ENCODE measurements around the gene DNMBP.

DNMBP gene

DNA sequence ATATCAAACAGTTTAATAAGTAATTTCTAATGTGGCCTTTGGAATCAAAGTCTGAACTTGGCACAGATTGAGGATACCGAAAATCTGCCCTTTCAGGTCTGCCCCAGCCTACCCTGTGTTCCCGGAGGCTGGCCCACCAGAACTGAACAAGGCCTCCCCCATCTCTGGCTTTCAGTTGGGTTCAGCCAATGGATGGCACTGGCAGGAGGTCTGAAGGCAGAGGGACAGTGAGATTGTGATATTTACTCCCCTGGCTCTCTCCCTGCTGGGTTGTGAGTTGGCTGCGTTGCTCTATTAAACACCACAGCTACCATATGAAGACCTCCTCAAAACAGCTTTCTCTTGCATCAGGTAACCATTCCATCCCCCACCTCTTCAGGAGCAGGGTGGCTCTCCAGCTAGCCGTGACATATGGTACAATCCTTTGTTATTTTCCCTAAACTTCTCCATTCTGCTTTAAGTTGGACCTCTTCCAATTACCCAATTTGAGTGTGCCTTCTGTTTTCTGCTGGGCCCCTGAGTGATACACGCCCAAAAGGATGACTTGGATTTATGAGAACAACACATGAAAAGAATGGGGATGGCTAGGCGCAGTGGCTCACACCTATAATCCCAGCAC is 28.1 kb downstream of the DNMBP start:
- no peaks in the 10 kb centered on the region for H3K9me3 ChIP-seq (ENCODE audit: control insufficient read depth, low read length)
- H4K91ac ChIP-seq (ENCODE audit: low read length), result peak overlapping the region; percentile 15
- H4K8ac ChIP-seq (ENCODE audit: low read length), result peak overlapping the region; percentile 5
- peak overlapping the region in 1 of 2 experiments; percentile 27 for H3K4me3 ChIP-seq (ENCODE audit: insufficient read depth in 1 of 2, low read depth in 1 of 2, low read length in 2 of 2)
- no peak overlapping the region for H2AFZ ChIP-seq (ENCODE audit: low read depth, low read length)
- peaks cover 0 to 9% of the 10 kb centered on the region in 2 experiments for H3K36me3 ChIP-seq (ENCODE audit: control insufficient read depth in 1 of 2, insufficient read depth in 2 of 2, low read depth in 1 of 2, low read length in 2 of 2)
- no peaks in the 10 kb centered on the region for H3K27me3 ChIP-seq (ENCODE audit: control insufficient read depth in 1 of 2, insufficient read depth in 1 of 2, low read length in 2 of 2)
- no peak for DNase-seq
- peak overlapping the region in 1 of 2 experiments; percentile 28 for H3K14ac ChIP-seq (ENCODE audit: low read length in 2 of 2)
- H2AK5ac ChIP-seq (ENCODE audit: low read length, severe bottlenecking), result peak overlapping the region; percentile 16
- WGBS, result 86% methylated on average over 6 of the region's 6 CpGs
- no peak overlapping the region for H2BK15ac ChIP-seq (ENCODE audit: low read depth, poor library complexity, severe bottlenecking)
- peak overlapping the region; percentile 6 to 92 for H3K18ac ChIP-seq (ENCODE audit: low read depth in 1 of 2, low read length in 2 of 2)
- H3K27ac ChIP-seq (ENCODE audit: low read length, poor library complexity, severe bottlenecking), result no peak overlapping the region
- H2BK120ac ChIP-seq (ENCODE audit: low read depth, low read length), result no peak overlapping the region
- H3K79me1 ChIP-seq (replicated peaks; ENCODE audit: low read length, poor library complexity, severe bottlenecking), result peaks cover 2% of the 10 kb centered on the region
- peaks cover 24% of the 10 kb centered on the region for H3K4me1 ChIP-seq (ENCODE audit: control insufficient read depth, insufficient read depth, low read depth, low read length)
- no peak overlapping the region for H3K4me2 ChIP-seq (ENCODE audit: low read length, poor library complexity, severe bottlenecking)
- H3K4ac ChIP-seq (ENCODE audit: low read depth in 1 of 2, low read length in 2 of 2), result peak overlapping the region; percentile 79 to 80
- H2BK5ac ChIP-seq (ENCODE audit: low read depth, low read length, poor library complexity, severe bottlenecking), result no peak overlapping the region
- H3K9ac ChIP-seq (ENCODE audit: low read length), result peak overlapping the region; percentile 46
- peak overlapping the region; percentile 59 to 77 for H2BK12ac ChIP-seq (ENCODE audit: low read length in 2 of 2)
- H3K23ac ChIP-seq (ENCODE audit: low read length in 2 of 2), result no peak overlapping the region

DNA sequence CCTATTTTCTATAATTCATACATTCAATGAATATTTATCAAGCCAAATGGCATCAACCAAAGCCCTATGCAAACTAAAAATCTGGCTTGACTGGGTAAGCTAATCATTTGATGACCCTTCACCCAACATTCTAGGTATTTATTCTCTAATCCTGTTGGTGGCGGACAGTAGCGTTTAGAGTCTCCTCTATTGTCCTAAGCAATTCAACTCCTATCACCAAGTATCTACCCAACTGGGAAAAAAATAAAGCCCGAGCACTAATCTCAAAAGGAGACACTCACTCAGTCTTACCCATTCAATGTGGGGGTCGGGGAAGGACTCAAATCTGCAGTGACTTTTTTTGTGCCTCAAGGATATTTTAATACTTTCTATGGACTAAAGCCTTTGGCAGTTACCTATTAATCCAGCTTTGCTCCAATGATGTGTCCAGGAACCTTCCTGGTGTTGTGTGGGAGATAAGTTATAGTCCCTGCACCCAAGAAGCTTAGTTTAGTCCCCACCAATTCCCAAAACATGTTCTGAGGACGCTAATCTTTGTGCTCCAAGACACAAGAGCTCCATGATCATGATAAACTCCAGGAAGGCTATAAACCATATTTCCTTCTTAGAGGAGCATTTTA is 30.6 kb downstream of the DNMBP start:
- H3K27ac ChIP-seq (ENCODE audit: low read length, poor library complexity, severe bottlenecking), result no peak overlapping the region
- no peak overlapping the region for H2BK5ac ChIP-seq (ENCODE audit: low read depth, low read length, poor library complexity, severe bottlenecking)
- H3K36me3 ChIP-seq (ENCODE audit: control insufficient read depth in 1 of 2, insufficient read depth in 2 of 2, low read depth in 1 of 2, low read length in 2 of 2), result peaks cover 0 to under 1% of the 10 kb centered on the region in 2 experiments
- 84% methylated on average over 5 of the region's 5 CpGs for whole genome bisulfite sequencing
- no peak overlapping the region for H3K23ac ChIP-seq (ENCODE audit: low read length in 2 of 2)
- peaks cover 24% of the 10 kb centered on the region for H3K4me1 ChIP-seq (ENCODE audit: control insufficient read depth, insufficient read depth, low read depth, low read length)
- peak overlapping the region; percentile 80 for H2AK5ac ChIP-seq (ENCODE audit: low read length, severe bottlenecking)
- H2AFZ ChIP-seq (ENCODE audit: low read depth, low read length), result no peak overlapping the region
- no peaks in the 10 kb centered on the region for H3K9me3 ChIP-seq (ENCODE audit: control insufficient read depth, low read length)
- H3K79me1 ChIP-seq (replicated peaks; ENCODE audit: low read length, poor library complexity, severe bottlenecking), result peaks cover 2% of the 10 kb centered on the region
- H3K4ac ChIP-seq (ENCODE audit: low read depth in 1 of 2, low read length in 2 of 2), result peak overlapping the region in 1 of 2 experiments; percentile 28
- H3K18ac ChIP-seq (ENCODE audit: low read depth in 1 of 2, low read length in 2 of 2), result peak overlapping the region in 1 of 2 experiments; percentile 34
- H3K4me3 ChIP-seq (ENCODE audit: insufficient read depth in 1 of 2, low read depth in 1 of 2, low read length in 2 of 2), result no peak overlapping the region
- H2BK120ac ChIP-seq (ENCODE audit: low read depth, low read length), result no peak overlapping the region
- no peak overlapping the region for H3K4me2 ChIP-seq (ENCODE audit: low read length, poor library complexity, severe bottlenecking)
- H3K9ac ChIP-seq (ENCODE audit: low read length), result peak overlapping the region; percentile 55
- H3K14ac ChIP-seq (ENCODE audit: low read length in 2 of 2), result no peak overlapping the region
- H2BK15ac ChIP-seq (ENCODE audit: low read depth, poor library complexity, severe bottlenecking), result no peak overlapping the region
- no peak for DNase-seq
- H4K8ac ChIP-seq (ENCODE audit: low read length), result no peak overlapping the region
- no peak overlapping the region for H4K91ac ChIP-seq (ENCODE audit: low read length)
- no peaks in the 10 kb centered on the region for H3K27me3 ChIP-seq (ENCODE audit: control insufficient read depth in 1 of 2, insufficient read depth in 1 of 2, low read length in 2 of 2)
- no peak overlapping the region for H2BK12ac ChIP-seq (ENCODE audit: low read length in 2 of 2)

DNA sequence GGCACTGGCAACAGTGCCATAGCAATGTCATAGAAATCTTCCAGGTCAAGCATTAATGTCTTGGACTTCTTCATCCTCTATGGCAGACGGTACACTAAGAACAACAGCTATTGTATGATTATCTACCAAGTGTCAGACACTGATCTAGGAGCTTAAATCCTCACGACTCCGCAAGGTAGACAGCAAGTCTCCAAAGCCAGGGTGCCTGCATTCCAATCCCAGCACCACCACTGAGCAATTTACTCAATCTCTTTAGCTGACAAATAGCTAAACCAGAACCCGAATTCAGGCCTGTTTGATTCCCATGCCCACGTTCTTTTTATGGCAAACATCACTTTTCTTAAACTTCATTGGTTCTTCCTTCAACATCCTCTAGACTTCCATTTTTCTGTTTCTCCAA is 31.8 kb downstream of the DNMBP start:
- H2BK12ac ChIP-seq (ENCODE audit: low read length in 2 of 2), result peak overlapping the region; percentile 59 to 93
- no peak overlapping the region for H2BK5ac ChIP-seq (ENCODE audit: low read depth, low read length, poor library complexity, severe bottlenecking)
- H3K27me3 ChIP-seq (ENCODE audit: control insufficient read depth in 1 of 2, insufficient read depth in 1 of 2, low read length in 2 of 2), result no peaks in the 10 kb centered on the region
- 63% methylated on average over 5 of the region's 5 CpGs for WGBS
- no peak overlapping the region for H2BK120ac ChIP-seq (ENCODE audit: low read depth, low read length)
- peak overlapping the region; percentile 48 for H4K8ac ChIP-seq (ENCODE audit: low read length)
- H3K4me3 ChIP-seq (ENCODE audit: insufficient read depth in 1 of 2, low read depth in 1 of 2, low read length in 2 of 2), result no peak overlapping the region
- peaks cover 0 to 5% of the 10 kb centered on the region in 2 experiments for H3K36me3 ChIP-seq (ENCODE audit: control insufficient read depth in 1 of 2, insufficient read depth in 2 of 2, low read depth in 1 of 2, low read length in 2 of 2)
- peak overlapping the region; percentile 16 for H3K27ac ChIP-seq (ENCODE audit: low read length, poor library complexity, severe bottlenecking)
- H4K91ac ChIP-seq (ENCODE audit: low read length), result no peak overlapping the region
- peak overlapping the region in 1 of 2 experiments; percentile 38 for H3K18ac ChIP-seq (ENCODE audit: low read depth in 1 of 2, low read length in 2 of 2)
- H3K4me1 ChIP-seq (ENCODE audit: control insufficient read depth, insufficient read depth, low read depth, low read length), result peaks cover 21% of the 10 kb centered on the region
- H3K9me3 ChIP-seq (ENCODE audit: control insufficient read depth, low read length), result no peaks in the 10 kb centered on the region
- no peak overlapping the region for H3K4me2 ChIP-seq (ENCODE audit: low read length, poor library complexity, severe bottlenecking)
- H3K23ac ChIP-seq (ENCODE audit: low read length in 2 of 2), result no peak overlapping the region
- no peak overlapping the region for H3K14ac ChIP-seq (ENCODE audit: low read length in 2 of 2)
- peak overlapping the region; percentile 5 to 75 for H3K4ac ChIP-seq (ENCODE audit: low read depth in 1 of 2, low read length in 2 of 2)
- peak; percentile 17 for DNase-seq
- peak overlapping the region; percentile 89 for H3K9ac ChIP-seq (ENCODE audit: low read length)
- peak overlapping the region; percentile 16 for H2AK5ac ChIP-seq (ENCODE audit: low read length, severe bottlenecking)
- H2AFZ ChIP-seq (ENCODE audit: low read depth, low read length), result no peak overlapping the region
- peaks cover 2% of the 10 kb centered on the region for H3K79me1 ChIP-seq (replicated peaks; ENCODE audit: low read length, poor library complexity, severe bottlenecking)
- no peak overlapping the region for H2BK15ac ChIP-seq (ENCODE audit: low read depth, poor library complexity, severe bottlenecking)

DNA sequence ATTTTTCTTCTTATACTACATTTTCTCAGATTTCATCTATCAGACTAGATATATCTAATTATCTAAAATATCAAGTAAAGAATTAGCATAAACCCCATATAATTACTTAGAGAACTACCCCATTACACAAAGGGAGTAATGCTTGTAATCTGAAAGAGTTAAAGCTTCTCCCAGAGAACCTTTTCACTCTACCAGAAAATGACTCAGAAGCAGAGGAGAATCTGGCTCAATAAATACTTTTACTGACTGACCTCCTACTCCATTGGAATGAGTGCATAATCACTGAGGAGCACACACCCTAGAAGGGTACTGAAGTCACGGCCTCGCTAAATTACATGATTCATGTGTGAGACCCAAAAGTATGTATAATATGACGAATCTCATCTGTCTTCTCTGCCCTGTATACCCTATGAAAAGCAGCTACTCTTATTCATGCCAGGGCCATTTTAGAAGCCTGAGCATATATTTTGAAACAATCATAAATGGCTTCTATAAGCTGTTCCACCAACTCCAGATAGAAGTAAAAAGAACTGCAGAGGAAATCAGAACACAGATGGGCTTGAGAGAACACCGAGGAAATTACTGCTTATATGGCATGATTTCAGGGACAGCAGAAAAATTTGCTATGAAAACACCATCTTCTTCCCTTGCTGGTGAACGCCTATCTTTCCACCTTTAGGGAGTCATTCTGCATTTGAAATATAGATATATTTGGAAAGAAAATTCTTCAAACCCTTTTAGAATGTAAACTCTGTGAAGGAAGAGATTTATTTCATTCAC is 32.7 kb downstream of the DNMBP start:
- no peaks in the 10 kb centered on the region for H3K9me3 ChIP-seq (ENCODE audit: control insufficient read depth, low read length)

More for the DNA sequence above, 32.7 kb downstream of the DNMBP start:
- H3K27ac ChIP-seq (ENCODE audit: low read length, poor library complexity, severe bottlenecking), result peak overlapping the region; percentile 60
- H4K91ac ChIP-seq (ENCODE audit: low read length), result no peak overlapping the region
- no peak overlapping the region for H2BK12ac ChIP-seq (ENCODE audit: low read length in 2 of 2)
- no peak overlapping the region for H2AK5ac ChIP-seq (ENCODE audit: low read length, severe bottlenecking)
- H3K4ac ChIP-seq (ENCODE audit: low read depth in 1 of 2, low read length in 2 of 2), result no peak overlapping the region
- H3K36me3 ChIP-seq (ENCODE audit: control insufficient read depth in 1 of 2, insufficient read depth in 2 of 2, low read depth in 1 of 2, low read length in 2 of 2), result peaks cover 0 to 5% of the 10 kb centered on the region in 2 experiments
- H3K27me3 ChIP-seq (ENCODE audit: control insufficient read depth in 1 of 2, insufficient read depth in 1 of 2, low read length in 2 of 2), result no peaks in the 10 kb centered on the region
- H3K23ac ChIP-seq (ENCODE audit: low read length in 2 of 2), result no peak overlapping the region
- no peak overlapping the region for H2AFZ ChIP-seq (ENCODE audit: low read depth, low read length)
- no peak overlapping the region for H3K14ac ChIP-seq (ENCODE audit: low read length in 2 of 2)
- H2BK5ac ChIP-seq (ENCODE audit: low read depth, low read length, poor library complexity, severe bottlenecking), result no peak overlapping the region
- no peak overlapping the region for H2BK15ac ChIP-seq (ENCODE audit: low read depth, poor library complexity, severe bottlenecking)
- no peaks in the 10 kb centered on the region for H3K79me1 ChIP-seq (replicated peaks; ENCODE audit: low read length, poor library complexity, severe bottlenecking)
- WGBS, result 13% methylated on average over 4 of the region's 5 CpGs
- no peak overlapping the region for H4K8ac ChIP-seq (ENCODE audit: low read length)
- peak; percentile 93 for DNase-seq
- H3K9ac ChIP-seq (ENCODE audit: low read length), result peak overlapping the region; percentile 89
- H2BK120ac ChIP-seq (ENCODE audit: low read depth, low read length), result no peak overlapping the region
- peak overlapping the region in 1 of 2 experiments; percentile 62 for H3K4me3 ChIP-seq (ENCODE audit: insufficient read depth in 1 of 2, low read depth in 1 of 2, low read length in 2 of 2)
- peaks cover 17% of the 10 kb centered on the region for H3K4me1 ChIP-seq (ENCODE audit: control insufficient read depth, insufficient read depth, low read depth, low read length)
- no peak overlapping the region for H3K18ac ChIP-seq (ENCODE audit: low read depth in 1 of 2, low read length in 2 of 2)
- H3K4me2 ChIP-seq (ENCODE audit: low read length, poor library complexity, severe bottlenecking), result peak overlapping the region; percentile 28

Data from mesenchymal stem cell (in vitro differentiated cells and primary cell).